HG03045 (cell line): ENCODE data around the gene SHB.

Experiments used
- ATAC-seq: cut with Tn5 transposase; IDR thresholded peaks from one replicate; pipeline ENCODE4 v1.9.1; 2021; ENCODE audit warnings: mild to moderate bottlenecking, moderate library complexity; ENCODE audit not compliant: unreplicated experiment

Gene SHB

GRCh38 chr9:37942621-37943344, 126.2 kb downstream of the SHB start:
- no peak for ATAC-seq

- no peak for ATAC-seq
These were observed 127.8 kb downstream of the SHB start for GRCh38 chr9:37941253-37941652.

- ATAC-seq, result no peak
These were observed 129.4 kb downstream of the SHB start for GRCh38 chr9:37939575-37940095.

GRCh38 chr9:37938121-37938891, 130.7 kb downstream of the SHB start:
- ATAC-seq, result no peak

- no peak for ATAC-seq
These were observed 131.7 kb downstream of the SHB start for GRCh38 chr9:37937366-37937765.

GRCh38 chr9:37936965-37937364, 132.1 kb downstream of the SHB start:
- no peak for ATAC-seq

GRCh38 chr9:37936376-37936775, 132.7 kb downstream of the SHB start:
- ATAC-seq, result no peak

GRCh38 chr9:37935096-37935495, 133.9 kb downstream of the SHB start:
- ATAC-seq, result no peak

- no peak for ATAC-seq
These were observed 137.4 kb downstream of the SHB start for GRCh38 chr9:37931592-37931991.

GRCh38 chr9:37929441-37929895, 139.6 kb downstream of the SHB start:
- ATAC-seq, result no peak

GRCh38 chr9:37928552-37929430, 140.2 kb downstream of the SHB start:
- no peak for ATAC-seq

- ATAC-seq, result no peak
These were observed 141.2 kb downstream of the SHB start for GRCh38 chr9:37927601-37928551.

GRCh38 chr9:37927132-37927531, 141.9 kb downstream of the SHB start:
- no peak for ATAC-seq

GRCh38 chr9:37926737-37927118, 142.3 kb downstream of the SHB start:
- no peak for ATAC-seq

- no peak for ATAC-seq
These were observed 143.0 kb downstream of the SHB start for GRCh38 chr9:37925786-37926736.

- ATAC-seq, result no peak
These were observed 144.0 kb downstream of the SHB start for GRCh38 chr9:37925006-37925405.

- ATAC-seq, result no peak
These were observed 144.5 kb downstream of the SHB start for GRCh38 chr9:37924538-37924937.

GRCh38 chr9:37923796-37924427, 145.1 kb downstream of the SHB start:
- ATAC-seq, result no peak
